Measurements from ENCODE around the gene CACTIN. TPM values are rescaled to one million over a fixed set of nuclear protein-coding genes. Genes with fewer than 3 reads are reported as not detected.

CACTIN gene
- polyA plus RNA-seq, 1 donor (not counting 4 experiments of a cell fraction or from before 2014, with no cell fraction given): 10.8 TPM

DNA sequence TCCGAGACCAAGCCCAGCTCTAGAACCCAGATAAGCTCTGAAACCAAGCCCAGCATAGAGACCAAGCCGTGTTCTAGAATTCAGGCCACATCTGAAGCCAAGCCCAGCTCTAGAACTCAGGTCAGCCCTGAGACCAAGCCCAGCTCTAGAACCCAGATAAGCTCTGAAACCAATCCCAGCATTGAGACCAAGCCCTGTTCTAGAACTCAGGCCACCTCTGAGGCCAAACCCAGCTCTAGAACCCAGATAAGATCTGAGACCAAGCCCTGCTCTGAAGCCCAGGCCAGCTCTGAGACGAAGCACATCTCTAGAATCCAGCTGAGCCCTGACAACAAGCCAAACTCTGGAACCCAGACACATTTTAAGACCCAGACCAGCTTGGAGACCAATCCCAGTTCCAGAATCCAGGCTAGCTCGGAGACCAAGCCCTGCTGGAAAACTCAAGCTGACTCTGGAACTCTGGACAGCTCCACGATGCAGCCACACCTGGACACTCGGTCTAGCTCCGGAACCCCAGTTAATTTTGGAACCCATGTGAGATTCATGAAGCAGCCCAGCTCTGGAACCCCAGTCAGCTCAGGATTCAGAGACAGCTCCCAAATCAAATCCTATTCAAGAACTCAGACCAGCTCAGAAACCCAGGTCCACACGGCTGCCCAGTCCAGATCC, 35.5 kb downstream of the CACTIN start:
- TF ChIP-seq EZH2 (IDR thresholded peaks at IDR 0.05; ENCODE audit: low read length): no peak
- TF ChIP-seq, protein P1, sequence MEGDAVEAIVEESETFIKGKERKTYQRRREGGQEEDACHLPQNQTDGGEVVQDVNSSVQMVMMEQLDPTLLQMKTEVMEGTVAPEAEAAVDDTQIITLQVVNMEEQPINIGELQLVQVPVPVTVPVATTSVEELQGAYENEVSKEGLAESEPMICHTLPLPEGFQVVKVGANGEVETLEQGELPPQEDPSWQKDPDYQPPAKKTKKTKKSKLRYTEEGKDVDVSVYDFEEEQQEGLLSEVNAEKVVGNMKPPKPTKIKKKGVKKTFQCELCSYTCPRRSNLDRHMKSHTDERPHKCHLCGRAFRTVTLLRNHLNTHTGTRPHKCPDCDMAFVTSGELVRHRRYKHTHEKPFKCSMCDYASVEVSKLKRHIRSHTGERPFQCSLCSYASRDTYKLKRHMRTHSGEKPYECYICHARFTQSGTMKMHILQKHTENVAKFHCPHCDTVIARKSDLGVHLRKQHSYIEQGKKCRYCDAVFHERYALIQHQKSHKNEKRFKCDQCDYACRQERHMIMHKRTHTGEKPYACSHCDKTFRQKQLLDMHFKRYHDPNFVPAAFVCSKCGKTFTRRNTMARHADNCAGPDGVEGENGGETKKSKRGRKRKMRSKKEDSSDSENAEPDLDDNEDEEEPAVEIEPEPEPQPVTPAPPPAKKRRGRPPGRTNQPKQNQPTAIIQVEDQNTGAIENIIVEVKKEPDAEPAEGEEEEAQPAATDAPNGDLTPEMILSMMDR (optimal IDR thresholded peaks at IDR 0.05 in 1 of 3, IDR thresholded peaks at IDR 0.05 in 1 of 3, conservative IDR thresholded peaks at IDR 0.05 in 1 of 3; ENCODE audit: extremely low read depth in 1 of 3, insufficient read depth in 2 of 3, low read length in 3 of 3): no peak
- no peak for FAIRE-seq
- no peaks in the 10 kb centered on the region for H3K4me1 ChIP-seq (ENCODE audit: control insufficient read depth, extremely low read depth, insufficient read depth, low read length)

DNA sequence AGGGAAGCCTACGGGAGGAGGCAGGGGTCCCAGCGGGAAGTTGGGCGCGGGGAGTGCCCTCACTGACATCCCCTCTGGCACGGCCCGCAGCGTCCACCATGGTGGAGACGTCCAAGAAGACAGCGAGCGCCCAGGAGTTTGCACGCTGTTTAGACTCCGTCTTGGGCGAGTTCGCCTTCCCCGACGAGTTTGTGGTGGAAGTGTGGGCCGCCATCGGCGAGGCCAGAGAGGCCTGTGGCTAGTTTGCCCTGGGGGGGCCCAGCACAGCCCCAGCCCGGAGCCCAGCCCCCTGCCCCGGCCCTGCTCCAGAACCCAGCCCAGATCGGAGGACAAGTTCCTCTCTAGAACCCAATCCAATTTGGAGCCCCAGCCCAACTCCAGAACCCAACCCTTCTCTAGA, 36.6 kb downstream of the CACTIN start:
- no peak overlapping the region for H3K4me2 ChIP-seq (ENCODE audit: control insufficient read depth, extremely low read depth, insufficient read depth, low read depth, low read length)
- H3K79me2 ChIP-seq (ENCODE audit: control insufficient read depth, insufficient read depth, low read length): no peaks in the 10 kb centered on the region
- no peaks in the 10 kb centered on the region for H3K9me1 ChIP-seq (ENCODE audit: control insufficient read depth, extremely low read depth, insufficient read depth, low read length)
- no peak overlapping the region for H2AFZ ChIP-seq (ENCODE audit: control insufficient read depth, low read length)
- H4K20me1 ChIP-seq (ENCODE audit: control insufficient read depth, extremely low read depth, insufficient read depth, low read length): no peaks in the 10 kb centered on the region
- H3K27ac ChIP-seq (ENCODE audit: control insufficient read depth, insufficient read depth, low read length): no peak overlapping the region
- FAIRE-seq (no peak), DNase-seq (ENCODE audit: low read depth, low spot score) (no peak)
- H3K9me3 ChIP-seq (ENCODE audit: control insufficient read depth, low read depth, low read length): no peaks in the 10 kb centered on the region
- no peak for TF ChIP-seq EZH2 (IDR thresholded peaks at IDR 0.05; ENCODE audit: low read length)
- TF ChIP-seq, protein P1 (optimal IDR thresholded peaks at IDR 0.05 in 1 of 3, IDR thresholded peaks at IDR 0.05 in 1 of 3, conservative IDR thresholded peaks at IDR 0.05 in 1 of 3; ENCODE audit: extremely low read depth in 1 of 3, insufficient read depth in 2 of 3, low read length in 3 of 3): no peak
- peaks cover 35% of the 10 kb centered on the region for H3K27me3 ChIP-seq (ENCODE audit: control insufficient read depth, extremely low read depth, insufficient read depth, low read length)
- no peak overlapping the region for H3K4me3 ChIP-seq (ENCODE audit: control insufficient read depth in 2 of 3, extremely low read depth in 1 of 3, insufficient read depth in 2 of 3, low read depth in 1 of 3, low read length in 3 of 3)
- H3K4me1 ChIP-seq (ENCODE audit: control insufficient read depth, extremely low read depth, insufficient read depth, low read length): no peaks in the 10 kb centered on the region
- dilution Hi-C loops (cut with MboI; ENCODE audit: extremely low pct_ligation_motif_present, low sequenced_read_pairs): no loop called here
- H3K9ac ChIP-seq (ENCODE audit: control insufficient read depth, extremely low read depth, insufficient read depth, low read length): no peak overlapping the region
- no peaks in the 10 kb centered on the region for H3K36me3 ChIP-seq (ENCODE audit: control insufficient read depth in 2 of 2, extremely low read depth in 1 of 2, insufficient read depth in 2 of 2, low read length in 2 of 2)

More for the DNA sequence above, 35.5 kb downstream of the CACTIN start:
- Histone ChIP-seq H3K4me2 (ENCODE audit: control insufficient read depth, extremely low read depth, insufficient read depth, low read depth, low read length) (no peak overlapping the region), H2AFZ (ENCODE audit: control insufficient read depth, low read length) (no peak overlapping the region), H3K4me3 (ENCODE audit: control insufficient read depth in 2 of 3, extremely low read depth in 1 of 3, insufficient read depth in 2 of 3, low read depth in 1 of 3, low read length in 3 of 3) (no peak overlapping the region), H3K79me2 (ENCODE audit: control insufficient read depth, insufficient read depth, low read length) (no peaks in the 10 kb centered on the region), H3K27ac (ENCODE audit: control insufficient read depth, insufficient read depth, low read length) (no peak overlapping the region), H3K9me1 (ENCODE audit: control insufficient read depth, extremely low read depth, insufficient read depth, low read length) (no peaks in the 10 kb centered on the region), H3K9ac (ENCODE audit: control insufficient read depth, extremely low read depth, insufficient read depth, low read length) (no peak overlapping the region), H3K9me3 (ENCODE audit: control insufficient read depth, low read depth, low read length) (no peaks in the 10 kb centered on the region), H3K27me3 (ENCODE audit: control insufficient read depth, extremely low read depth, insufficient read depth, low read length) (peaks cover 24% of the 10 kb centered on the region), H3K36me3 (ENCODE audit: control insufficient read depth in 2 of 2, extremely low read depth in 1 of 2, insufficient read depth in 2 of 2, low read length in 2 of 2) (no peaks in the 10 kb centered on the region), H4K20me1 (ENCODE audit: control insufficient read depth, extremely low read depth, insufficient read depth, low read length) (no peaks in the 10 kb centered on the region)
- dilution Hi-C loops (cut with MboI; ENCODE audit: extremely low pct_ligation_motif_present, low sequenced_read_pairs): no loop called here
- no peak for DNase-seq (ENCODE audit: low read depth, low spot score)
